NCI-H1092 (cell line): ENCODE results near the gene PDPR.
"Not testable (repeated sequence)": the region's sequence is repeated elsewhere in the genome, so short reads cannot be mapped to it uniquely, and the experiment has no call there.

Source experiments
- DNase-seq: peaks from one replicate; lab custom pipeline; 2025; lab: John Stamatoyannopoulos, UW

The PDPR gene

DNA sequence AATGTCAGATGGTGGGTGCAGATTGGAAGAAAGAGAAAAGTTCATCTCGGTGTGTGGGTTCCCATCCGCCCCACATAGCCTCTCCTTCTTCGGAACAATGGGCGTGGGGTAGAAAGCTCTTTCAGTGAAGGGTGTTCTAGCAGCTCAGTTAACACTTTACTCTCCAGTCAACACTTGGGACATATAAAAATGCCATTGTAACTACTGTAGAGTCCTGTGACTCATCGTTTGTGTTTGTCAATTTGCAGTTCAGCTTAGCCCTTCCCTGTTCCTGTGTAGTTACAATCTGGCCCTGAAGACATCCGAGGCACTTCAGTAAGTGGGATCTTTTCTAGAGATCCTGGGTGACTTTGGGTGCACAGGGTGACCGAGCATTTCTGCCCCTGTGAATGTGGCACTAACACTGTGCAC, 47.9 kb downstream of the PDPR start:
- DNase-seq, result no peak

DNA sequence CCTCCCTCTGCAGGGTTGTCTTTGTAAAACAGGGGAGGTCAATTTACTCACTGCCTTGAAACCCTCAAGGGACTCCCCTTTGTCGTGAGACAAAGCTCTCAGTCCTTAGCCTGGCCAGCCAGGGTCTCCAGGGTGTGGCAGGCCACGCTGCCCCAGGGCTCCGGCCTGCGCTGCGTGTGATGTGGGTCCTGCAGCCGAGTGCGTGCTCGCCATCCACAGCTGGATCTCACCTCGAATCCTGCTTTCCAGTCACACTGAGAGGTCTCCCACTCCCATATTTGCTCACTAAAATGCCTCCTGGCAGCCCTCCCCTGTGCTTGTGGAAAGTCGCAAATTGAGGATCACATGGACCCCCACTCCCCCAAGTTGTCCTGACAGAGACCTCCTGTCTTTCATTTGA, 49.5 kb downstream of the PDPR start:
- DNase-seq, result no peak

DNA sequence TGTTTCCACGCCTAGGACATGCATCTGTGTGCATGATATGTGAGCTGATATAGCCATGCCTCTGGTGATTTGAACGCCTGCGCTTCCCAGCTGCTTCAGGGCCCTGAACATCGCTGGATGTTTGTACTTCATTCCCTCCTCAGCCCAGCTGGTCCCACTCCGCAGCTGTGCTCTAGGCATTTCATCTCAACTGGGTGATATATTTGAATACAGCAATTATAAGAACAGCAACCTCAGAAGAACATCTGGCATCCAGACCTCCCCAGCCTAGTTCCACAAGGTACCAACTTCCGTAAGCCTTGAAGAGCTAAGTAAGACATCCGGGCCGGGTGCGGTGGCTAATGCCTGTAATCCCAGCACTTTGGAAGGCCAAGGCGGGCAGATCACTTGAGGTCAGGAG, 52.6 kb downstream of the PDPR start:
- DNase-seq, result not testable (repeated sequence)

DNA sequence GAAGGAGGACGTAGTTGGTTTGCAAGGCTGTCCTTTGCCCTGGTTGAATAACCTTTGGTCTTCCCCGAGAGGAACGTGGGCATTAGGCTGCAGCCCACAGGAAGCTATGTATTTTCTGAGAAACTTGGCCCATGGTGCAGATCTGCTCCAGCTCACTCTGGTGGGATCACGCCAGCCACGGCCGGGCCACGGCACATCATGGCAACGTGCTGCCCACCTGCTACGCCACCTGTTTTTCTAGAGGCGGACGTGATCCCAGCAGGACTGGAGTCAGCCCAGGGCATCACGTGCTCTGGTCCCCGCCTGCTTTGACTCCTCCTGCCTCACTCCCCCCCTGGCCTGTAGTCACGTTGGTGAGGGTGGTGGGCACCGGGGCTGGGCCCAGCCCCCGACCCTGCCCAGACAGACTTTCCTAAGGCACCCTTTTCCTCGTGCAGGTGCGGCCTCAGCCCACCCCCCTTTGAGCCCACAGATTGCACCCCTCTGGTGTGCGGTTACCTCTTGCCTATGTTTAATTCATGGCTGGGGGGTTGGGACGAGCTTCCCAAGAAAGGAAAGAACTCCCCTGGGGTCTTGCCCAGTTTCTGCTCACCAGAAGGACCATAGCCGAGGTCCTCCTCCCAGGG, 59.2 kb downstream of the PDPR start, which contains the start of gene CLEC18C:
Gene CLEC18C (plus strand): TSS at position 576 of the 626 bp plus-strand sequence. CDS start 492 bp downstream, outside the sequence.
- not testable (repeated sequence) for DNase-seq

DNA sequence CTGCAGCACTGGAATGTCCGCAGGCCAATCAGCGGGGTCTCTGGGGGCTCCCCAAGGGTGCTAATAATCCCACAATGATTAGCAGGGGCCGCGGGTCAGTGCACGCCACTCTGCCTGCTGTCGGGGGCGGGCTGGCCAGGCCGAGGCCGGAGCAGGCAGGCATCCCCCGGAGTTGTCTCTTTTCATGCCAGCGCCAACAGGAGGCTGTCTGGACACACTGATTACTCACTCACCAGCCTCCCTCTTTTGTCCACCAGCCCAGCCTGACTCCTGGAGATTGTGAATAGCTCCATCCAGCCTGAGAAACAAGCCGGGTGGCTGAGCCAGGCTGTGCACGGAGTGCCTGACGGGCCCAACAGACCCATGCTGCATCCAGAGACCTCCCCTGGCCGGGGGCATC, 59.8 kb downstream of the PDPR start:
- not testable (repeated sequence) for DNase-seq

DNA sequence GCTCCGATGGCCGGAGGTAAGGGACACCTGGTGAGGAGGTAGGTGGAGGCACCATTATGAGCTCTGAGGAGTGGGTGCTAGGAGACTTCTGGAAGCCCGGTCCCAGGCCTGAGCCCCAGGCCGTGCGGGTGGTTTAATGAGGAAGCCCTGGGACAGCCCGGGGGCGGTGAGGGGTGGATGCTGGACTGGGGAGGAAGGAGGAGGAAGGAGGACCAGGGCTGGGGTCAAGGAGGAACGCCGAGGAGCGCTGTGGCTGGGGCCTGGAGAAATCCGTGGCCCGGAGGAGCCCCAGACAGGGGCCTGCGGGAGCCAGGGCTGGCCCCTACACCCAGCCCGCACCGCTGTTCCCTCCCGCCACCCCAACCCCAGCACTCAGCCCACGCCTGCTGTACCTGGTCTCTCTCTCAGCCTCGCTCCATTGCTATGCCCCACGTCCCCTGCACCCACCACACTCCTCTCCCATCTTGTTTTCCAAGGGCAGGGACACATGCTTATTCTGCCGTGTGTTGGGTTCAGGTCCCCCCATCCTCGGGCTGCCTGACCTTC, 60.3 kb downstream of the PDPR start:
- DNase-seq, result not testable (repeated sequence)

DNA sequence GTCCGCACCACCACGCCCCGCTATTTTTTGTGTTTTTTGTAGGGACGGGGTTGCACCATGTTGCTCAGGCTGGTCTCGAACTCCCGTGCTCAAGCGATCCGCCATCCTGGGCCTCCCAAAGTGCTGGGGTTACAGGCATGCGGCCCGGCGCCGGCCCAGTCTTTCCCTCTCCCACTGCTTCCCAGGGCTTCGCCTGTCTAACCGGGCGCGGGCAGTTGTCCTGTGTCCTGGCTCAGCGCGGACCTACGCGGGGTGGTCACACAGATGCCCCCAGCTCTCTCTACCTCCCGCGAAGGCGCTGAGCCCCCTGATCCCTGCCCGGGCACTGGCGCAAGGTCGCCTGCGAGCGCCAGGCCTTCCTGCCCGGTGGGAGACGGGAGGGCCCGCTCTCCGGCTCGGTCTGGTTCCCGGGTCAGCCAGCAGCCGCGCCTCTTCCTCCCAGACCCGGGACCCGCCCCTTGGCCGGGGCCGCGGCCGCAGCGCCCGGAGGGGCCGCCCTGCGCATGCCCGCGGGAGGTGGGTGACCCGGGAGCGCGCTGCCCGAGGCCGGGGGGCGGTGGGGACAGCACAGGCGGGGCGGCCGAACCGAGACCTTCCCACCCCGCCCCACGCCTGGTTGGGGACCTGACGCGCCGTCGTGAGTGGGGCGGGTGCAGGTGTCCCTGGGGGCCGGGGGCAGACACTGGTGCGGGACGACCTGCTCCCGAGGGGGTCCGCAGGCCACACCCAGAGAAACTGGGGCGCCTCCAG, 73.9 kb downstream of the PDPR start:
- DNase-seq, result not testable (repeated sequence)

DNA sequence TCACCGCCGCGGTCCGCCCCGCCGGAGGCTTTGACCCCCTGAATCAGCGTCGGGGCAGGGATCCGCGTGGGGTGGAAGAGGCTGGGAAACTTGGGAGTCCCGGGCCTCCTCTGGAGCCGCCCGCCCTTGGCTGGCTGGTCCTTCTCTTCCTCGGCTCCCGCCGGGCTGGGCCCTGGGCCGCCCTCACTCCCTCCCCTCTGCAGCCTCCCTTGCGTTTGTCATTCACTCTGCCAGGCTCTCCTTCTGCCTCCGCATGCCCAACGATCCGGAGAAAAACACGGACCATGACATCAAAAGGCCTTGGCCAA, 74.4 kb downstream of the PDPR start:
- not testable (repeated sequence) for DNase-seq

DNA sequence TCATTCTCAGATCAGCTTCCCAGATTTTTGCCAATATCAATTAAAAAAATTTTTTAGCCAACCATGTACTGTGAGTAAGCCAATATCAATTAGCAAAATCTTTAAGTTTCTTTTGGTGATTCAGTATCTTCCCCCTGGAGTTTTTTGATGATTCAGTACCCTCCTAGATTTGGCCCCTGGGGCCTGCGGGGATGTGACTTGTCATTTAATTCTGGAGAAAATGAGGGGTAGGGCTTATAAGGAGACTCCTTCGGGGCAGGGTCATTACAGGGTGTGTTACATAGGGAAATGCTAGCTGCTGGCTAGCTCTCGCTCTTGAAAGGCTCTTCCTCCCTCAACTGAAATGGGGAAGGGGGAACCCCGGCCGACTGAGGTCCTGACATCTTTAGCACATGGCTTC, 76.4 kb downstream of the PDPR start:
- not testable (repeated sequence) for DNase-seq

DNA sequence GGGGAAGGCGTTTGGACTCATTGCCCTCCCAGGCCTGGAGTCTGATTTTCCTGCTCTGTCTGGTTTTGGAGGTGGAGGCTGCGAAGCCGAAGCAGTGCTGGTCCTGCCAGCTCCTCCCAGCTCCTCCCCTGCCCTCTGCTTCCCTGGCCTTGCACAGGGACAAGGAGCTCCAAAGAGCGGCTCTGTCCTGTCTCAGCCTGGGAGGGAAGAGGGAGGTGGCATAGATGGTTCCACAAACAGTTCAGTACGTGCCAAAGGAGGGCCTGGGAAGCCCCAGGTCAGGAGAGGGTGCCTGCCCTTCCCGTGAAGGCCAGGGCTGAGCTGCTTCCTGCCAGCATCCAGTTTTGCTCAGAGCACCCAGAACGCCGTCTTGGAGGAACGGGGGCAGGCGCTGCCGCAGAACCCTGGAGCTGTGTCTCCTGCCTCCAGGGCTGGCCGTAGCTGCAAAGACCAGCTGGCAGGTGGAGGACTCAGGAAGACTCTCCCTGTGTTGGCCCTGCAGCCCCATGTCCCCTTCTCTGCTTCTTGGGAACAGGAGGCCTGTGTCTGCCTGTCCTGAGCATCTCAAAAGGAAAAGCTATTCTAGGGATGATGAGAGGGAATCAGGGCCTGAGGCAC, 82.7 kb downstream of the PDPR start:
- not testable (repeated sequence) for DNase-seq

DNA sequence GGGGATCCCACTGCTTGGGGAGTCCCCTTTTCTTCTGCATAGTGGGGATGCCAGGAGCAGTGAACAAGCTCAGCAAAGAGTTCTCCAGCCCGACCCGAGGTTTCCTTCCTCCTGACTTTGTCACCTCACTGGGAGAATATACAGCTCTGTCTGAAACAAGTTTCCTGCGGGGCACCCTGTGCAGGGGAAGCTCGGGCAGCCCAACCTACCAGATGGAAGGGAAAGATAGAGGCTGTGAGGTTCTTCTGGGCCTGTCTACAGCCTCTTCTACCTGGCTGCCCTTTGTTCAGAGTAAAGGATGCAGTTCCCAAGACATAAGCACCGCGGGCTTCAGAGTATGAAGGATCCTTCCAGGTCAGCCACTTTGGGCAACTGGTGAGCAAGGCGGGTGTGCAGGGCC, 83.5 kb downstream of the PDPR start:
- not testable (repeated sequence) for DNase-seq

DNA sequence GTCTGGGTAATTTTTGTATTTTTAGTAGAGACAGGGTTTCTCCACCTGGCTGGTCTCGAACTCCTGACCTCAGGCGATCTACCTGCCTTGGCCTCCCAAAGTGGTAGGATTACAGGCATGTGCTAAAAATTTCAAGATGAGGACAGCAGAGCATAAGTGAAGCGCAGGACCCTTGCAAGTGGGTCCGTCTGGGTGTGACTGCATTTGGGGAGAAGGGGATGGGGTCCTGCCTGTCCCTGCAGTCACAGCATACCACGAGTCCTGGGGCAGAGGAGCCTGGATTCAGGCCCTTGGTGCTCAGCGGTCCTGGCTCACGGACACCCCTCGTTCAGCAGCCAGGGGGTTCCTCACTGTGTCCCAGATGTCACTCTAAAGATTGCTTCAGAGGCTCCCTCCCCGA, 84.1 kb downstream of the PDPR start:
- not testable (repeated sequence) for DNase-seq

DNA sequence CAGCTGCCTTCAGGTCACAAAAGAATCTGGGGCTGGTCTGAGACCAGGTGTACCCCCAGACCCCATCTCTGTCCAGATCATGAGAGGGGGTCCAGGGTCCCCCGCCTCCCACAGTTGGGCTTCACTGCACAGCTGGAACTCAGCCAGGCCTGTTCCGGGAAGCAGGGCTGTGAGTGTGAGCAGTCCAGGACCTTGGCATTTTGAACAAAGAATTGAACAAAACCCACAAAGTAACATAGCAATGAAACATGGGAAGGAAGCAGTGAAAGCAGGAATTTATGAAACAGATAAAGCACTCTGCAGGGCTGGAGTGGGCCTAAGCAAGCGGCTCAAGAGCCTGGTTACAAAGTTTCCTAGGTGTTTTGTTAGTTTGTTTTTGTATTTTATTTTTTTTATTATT, 84.5 kb downstream of the PDPR start:
- DNase-seq, result not testable (repeated sequence)

DNA sequence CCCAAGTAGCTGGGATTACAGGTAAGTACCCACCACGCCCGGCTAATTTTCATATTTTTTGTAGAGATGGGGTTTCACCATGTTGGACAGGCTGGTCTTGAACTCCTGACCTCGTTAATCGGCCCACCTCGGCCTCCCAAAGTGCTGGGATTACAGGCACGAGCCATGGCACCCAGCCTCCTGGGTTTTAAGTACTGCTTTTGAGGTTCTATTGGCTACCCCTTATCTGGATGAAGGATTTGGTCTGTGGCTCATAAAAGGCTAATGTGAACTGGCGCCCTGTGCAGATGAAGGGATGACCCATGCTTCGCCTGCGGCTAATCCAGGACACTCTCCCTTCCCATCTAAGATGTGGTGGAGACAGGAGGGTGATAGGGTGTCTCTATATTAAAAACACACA, 85.0 kb downstream of the PDPR start:
- not testable (repeated sequence) for DNase-seq

DNA sequence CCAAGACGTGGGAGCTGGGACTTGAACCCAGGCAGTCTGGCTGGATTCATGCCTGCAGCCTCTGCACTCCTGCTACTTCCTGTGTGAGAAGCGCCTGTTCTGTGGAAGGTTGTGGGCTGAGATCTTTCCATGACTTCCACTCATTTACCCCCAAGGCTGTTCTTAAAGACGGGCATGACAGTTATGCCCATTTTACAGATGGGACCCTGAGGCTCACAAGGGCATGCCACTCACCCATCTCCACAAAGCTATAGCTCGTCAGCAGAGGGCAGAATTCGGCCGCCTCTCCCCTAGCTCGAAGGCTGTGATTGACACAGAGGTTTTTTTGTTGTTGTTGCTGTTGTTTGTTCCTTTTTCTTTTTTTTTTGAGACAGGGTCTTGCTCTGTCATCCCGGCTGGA, 85.9 kb downstream of the PDPR start:
- not testable (repeated sequence) for DNase-seq

DNA sequence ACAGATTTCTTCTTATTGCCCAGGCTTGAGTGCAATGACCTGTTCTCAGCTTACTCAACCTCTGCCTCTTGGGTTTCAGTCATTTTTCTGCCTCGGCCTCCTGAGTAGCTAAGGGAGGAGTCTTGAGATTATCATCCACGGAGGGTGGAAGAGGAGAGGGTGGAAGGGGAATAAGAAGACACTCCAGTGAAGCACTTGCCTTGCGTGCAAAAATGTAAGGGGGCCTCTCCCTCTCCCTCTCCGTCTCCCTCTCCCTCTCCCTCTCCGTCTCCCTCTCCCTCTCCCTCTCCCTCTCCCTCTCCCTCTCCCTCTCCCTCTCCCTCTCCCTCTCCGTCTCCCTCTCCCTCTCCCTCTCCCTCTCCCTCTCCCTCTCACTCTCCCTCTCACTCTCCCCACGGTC, 89.4 kb downstream of the PDPR start:
- DNase-seq, result not testable (repeated sequence)

DNA sequence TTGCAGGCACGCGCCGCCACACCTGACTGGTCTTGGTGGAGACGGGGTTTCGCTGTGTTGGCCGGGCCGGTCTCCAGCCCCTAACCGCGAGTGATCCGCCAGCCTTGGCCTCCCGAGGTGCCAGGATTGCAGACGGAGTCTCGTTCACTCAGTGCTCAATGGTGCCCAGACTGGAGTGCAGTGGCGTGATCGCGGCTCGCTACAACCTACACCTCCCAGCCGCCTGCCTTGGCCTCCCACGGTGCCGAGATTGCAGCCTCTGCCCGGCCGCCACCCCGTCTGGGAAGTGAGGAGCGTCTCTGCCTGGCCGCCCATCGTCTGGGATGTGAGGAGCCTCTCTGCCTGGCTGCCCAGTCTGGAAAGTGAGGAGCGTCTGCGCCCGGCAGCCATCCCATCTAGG, 89.9 kb downstream of the PDPR start:
- not testable (repeated sequence) for DNase-seq

DNA sequence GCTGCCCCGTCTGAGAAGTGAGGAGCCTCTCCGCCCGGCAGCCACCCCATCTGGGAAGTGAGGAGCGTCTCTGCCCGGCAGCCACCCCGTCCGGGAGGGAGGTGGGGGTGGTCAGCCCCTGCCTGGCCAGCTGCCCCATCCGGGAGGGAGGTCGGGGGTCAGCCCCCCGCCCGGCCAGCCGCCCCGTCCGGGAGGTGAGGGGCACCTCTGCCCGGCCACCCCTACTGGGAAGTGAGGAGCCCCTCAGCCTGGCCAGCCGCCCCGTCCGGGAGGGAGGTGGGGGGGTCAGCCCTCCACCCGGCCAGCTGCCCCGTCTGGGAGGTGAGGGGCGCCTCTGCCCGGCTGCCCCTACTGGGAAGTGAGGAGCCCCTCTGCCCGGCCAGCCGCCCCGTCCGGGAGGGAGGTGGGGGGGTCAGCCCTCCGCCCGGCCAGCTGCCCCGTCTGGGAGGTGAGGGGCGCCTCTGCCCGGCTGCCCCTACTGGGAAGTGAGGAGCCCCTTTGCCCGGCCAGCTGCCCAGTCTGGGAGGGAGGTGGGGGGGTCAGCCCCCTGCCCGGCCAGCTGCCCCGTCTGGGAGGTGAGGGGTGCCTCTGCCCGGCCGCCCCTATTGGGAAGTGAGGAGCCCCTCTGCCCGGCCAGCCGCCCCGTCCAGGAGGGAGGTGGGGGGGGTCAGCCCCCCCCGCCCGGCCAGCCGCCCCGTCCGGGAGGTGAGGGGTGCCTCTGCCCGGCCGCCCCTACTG, 90.7 kb downstream of the PDPR start:
- not testable (repeated sequence) for DNase-seq

DNA sequence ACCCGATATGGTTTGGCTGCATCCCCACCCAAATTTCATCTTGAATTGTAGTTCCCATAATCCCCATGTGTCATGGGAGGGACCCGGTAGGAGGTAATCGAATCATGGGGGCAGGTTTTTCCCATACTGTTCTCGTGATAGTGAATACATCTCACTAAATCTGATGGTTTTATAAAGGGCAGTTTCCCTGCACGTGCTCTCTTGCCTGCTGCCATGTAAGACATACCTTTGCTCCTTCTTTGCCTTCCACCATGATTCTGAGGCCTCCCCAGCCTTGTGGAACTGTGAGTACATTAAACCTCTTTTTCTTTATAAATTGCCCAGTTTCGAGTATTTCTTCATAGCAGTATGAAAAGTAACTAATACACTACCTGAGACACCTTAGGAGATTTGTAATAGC, 92.2 kb downstream of the PDPR start:
- not testable (repeated sequence) for DNase-seq
